Fibroblast of lung (primary cell): ENCODE measurements around the gene CD58. TPM values are rescaled to one million over a fixed set of nuclear protein-coding genes. Genes with fewer than 3 reads are reported as not detected.

Experiments
- DNase-seq, 2 donors: peaks; one replicate each; pipeline versions ENCODE4 v3.0.0 to v3.0.0-alpha.2; 2010; ENCODE audit warnings: low read depth in 2 of 2
- H2AFZ ChIP-seq: 2 replicates; pipeline ENCODE4 v1.5.1; 2012; ENCODE audit warnings: low read length, control low read depth, inconsistent platforms
- H3K27ac ChIP-seq: 2 replicates; pipeline ENCODE4 v1.5.1; 2011; ENCODE audit warnings: low read length, control low read depth; ENCODE audit not compliant: insufficient read depth
- H3K27me3 ChIP-seq: 2 replicates; pipeline ENCODE4 v1.5.1; 2011; ENCODE audit warnings: mild to moderate bottlenecking, low read length; ENCODE audit not compliant: control insufficient read depth, insufficient read depth
- H3K36me3 ChIP-seq: 2 replicates; pipeline ENCODE4 v1.5.1; 2011; ENCODE audit warnings: low read length; ENCODE audit not compliant: control insufficient read depth, insufficient read depth
- H3K4me1 ChIP-seq: 2 replicates; pipeline ENCODE4 v1.5.1; 2011; ENCODE audit warnings: low read length; ENCODE audit not compliant: control insufficient read depth, insufficient read depth; ENCODE audit errors: extremely low read depth
- H3K4me2 ChIP-seq: 2 replicates; pipeline ENCODE4 v1.5.1; 2011; ENCODE audit warnings: low read length, control low read depth; ENCODE audit not compliant: insufficient read depth; ENCODE audit errors: extremely low read depth
- H3K4me3 ChIP-seq, 4 experiments: fragments of 200-600 bp in 1 of 4; sonication (generic) in 1 of 4; replicated peaks in 1 of 4; 2 replicates each; pipeline ENCODE4 v1.5.1; 2011 to 2016; ENCODE audit warnings: low read length in 4 of 4, low read depth in 3 of 4, mild to moderate bottlenecking in 3 of 4, control low read depth in 2 of 4, inconsistent platforms in 1 of 4, mixed read lengths in 1 of 4; ENCODE audit not compliant: insufficient read depth in 1 of 4; ENCODE audit errors: control extremely low read depth in 1 of 4
- H3K79me2 ChIP-seq: 2 replicates; pipeline ENCODE4 v1.5.1; 2012; ENCODE audit warnings: mild to moderate bottlenecking, low read length, inconsistent platforms; ENCODE audit not compliant: control insufficient read depth, insufficient read depth
- H3K9ac ChIP-seq: 2 replicates; pipeline ENCODE4 v1.5.1; 2011; ENCODE audit warnings: mild to moderate bottlenecking, low read length, control low read depth; ENCODE audit not compliant: insufficient read depth
- H3K9me3 ChIP-seq: 2 replicates; pipeline ENCODE4 v1.5.1; 2012; ENCODE audit warnings: low read depth, low read length; ENCODE audit not compliant: control insufficient read depth, insufficient read depth
- H4K20me1 ChIP-seq: 2 replicates; pipeline ENCODE4 v1.5.1; 2011; ENCODE audit warnings: low read length; ENCODE audit not compliant: control insufficient read depth, insufficient read depth; ENCODE audit errors: extremely low read depth
- EZH2 ChIP-seq: IDR thresholded peaks from 2 replicates; pipeline ENCODE4 v1.5.1; 2012; ENCODE audit warnings: low read length, control low read depth, mild to moderate bottlenecking; ENCODE audit errors: missing control alignments
- polyA plus RNA-seq, 2 donors: library from polyadenylated mRNA; depleted of rRNA in 1 of 2; stranded (reverse) in 1 of 2; unstranded in 1 of 2; fragments of >200 nt; gene quantifications; 2 replicates each; pipeline ENCODE4 v1.2.1, GENCODE V29; 2011 to 2012; ENCODE audit warnings: missing spikeins in 1 of 2
- total RNA-seq: library from RNA; depleted of rRNA; stranded (reverse); fragments of >200 nt; gene quantifications from 2 replicates; pipeline ENCODE4 v1.2.1, GENCODE V29; 2014
- TF ChIP-seq, protein P1 (sequence below), 2 donors: IDR thresholded peaks in 1 of 2; conservative IDR thresholded peaks in 1 of 2; 1 replicate in 1 of 2; 2 replicates in 1 of 2; pipeline ENCODE4 v1.5.1; 2011 to 2012; ENCODE audit warnings: low read length in 2 of 2, control low read depth in 1 of 2, inconsistent platforms in 1 of 2, low read depth in 1 of 2, mild to moderate bottlenecking in 1 of 2

The CD58 gene
- total and polyA plus RNA-seq, 2 donors (not counting 1 experiment from before 2014, with no cell fraction given), result 8.4 to 16.3 TPM

DNA sequence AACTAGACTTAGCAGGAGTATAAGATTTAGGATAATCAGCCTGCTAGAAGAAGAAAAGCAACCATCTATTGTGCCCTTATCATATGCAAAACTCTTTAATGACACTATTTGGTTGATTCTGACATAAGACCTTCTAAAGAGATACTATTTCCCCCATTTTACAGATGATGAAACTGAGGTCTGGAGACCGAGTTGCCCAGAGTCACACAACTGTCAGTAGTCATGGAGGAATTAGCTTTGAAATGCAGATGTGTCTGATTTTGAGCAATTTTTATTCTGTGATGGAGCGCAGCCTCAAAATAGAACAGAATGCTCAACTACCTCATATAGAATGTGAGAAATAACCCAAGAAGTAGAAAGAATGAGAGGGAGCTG, 69.0 kb downstream of the CD58 start:
- Histone ChIP-seq H3K9ac (no peak overlapping the region), H3K79me2 (no peaks in the 10 kb centered on the region), H3K36me3 (no peaks in the 10 kb centered on the region), H3K4me3 (no peak overlapping the region), H3K4me2 (no peak overlapping the region), H3K4me1 (peaks cover 2% of the 10 kb centered on the region), H4K20me1 (no peaks in the 10 kb centered on the region), H3K27ac (no peak overlapping the region), H2AFZ (no peak overlapping the region), H3K27me3 (no peaks in the 10 kb centered on the region), H3K9me3 (no peaks in the 10 kb centered on the region)
- no peak for DNase-seq
- TF ChIP-seq, protein P1, sequence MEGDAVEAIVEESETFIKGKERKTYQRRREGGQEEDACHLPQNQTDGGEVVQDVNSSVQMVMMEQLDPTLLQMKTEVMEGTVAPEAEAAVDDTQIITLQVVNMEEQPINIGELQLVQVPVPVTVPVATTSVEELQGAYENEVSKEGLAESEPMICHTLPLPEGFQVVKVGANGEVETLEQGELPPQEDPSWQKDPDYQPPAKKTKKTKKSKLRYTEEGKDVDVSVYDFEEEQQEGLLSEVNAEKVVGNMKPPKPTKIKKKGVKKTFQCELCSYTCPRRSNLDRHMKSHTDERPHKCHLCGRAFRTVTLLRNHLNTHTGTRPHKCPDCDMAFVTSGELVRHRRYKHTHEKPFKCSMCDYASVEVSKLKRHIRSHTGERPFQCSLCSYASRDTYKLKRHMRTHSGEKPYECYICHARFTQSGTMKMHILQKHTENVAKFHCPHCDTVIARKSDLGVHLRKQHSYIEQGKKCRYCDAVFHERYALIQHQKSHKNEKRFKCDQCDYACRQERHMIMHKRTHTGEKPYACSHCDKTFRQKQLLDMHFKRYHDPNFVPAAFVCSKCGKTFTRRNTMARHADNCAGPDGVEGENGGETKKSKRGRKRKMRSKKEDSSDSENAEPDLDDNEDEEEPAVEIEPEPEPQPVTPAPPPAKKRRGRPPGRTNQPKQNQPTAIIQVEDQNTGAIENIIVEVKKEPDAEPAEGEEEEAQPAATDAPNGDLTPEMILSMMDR (conservative IDR thresholded peaks at IDR 0.05 in 1 of 2, IDR thresholded peaks at IDR 0.05 in 1 of 2; ENCODE audit: low read depth in 1 of 2, low read length in 2 of 2), result no peak
- TF ChIP-seq EZH2, result no peak

DNA sequence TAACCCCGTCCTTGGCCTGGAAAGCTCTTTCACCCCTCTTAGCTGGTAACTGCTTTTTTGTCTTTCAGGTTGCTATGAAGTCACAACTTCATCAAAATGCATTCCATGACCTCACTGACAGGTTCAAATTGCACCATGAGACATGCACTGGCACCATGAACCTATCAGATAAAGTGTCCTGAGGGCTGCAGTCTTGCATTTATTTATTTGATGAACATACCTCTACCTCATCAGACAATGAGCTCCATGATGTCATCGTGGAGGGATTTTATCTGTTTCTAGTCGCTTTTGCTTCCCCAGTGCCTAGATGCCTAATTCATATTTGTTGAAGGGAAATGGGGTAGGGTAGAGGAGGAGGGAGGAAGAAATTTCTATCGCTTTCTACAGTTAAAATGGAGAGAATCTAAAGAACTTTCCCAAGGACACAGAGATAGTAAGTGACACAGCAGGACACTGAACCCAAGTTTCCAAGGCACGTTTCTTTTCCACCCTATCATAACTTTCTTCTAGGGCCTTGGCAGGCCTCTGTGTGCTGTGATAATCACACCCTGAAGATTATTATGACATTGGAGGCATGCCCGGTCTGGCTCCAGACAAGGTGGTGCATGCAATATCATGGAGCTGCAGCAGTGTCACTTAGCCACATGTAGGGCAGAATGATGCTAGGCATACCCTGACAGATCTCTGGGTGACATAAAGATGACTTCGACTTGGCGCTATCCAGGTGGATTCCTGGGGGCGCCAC, 69.5 kb downstream of the CD58 start:
- Histone ChIP-seq H3K36me3 (no peaks in the 10 kb centered on the region), H3K9ac (no peak overlapping the region), H2AFZ (no peak overlapping the region), H3K79me2 (no peaks in the 10 kb centered on the region), H3K4me2 (no peak overlapping the region), H4K20me1 (no peaks in the 10 kb centered on the region), H3K27me3 (no peaks in the 10 kb centered on the region), H3K9me3 (no peaks in the 10 kb centered on the region), H3K27ac (no peak overlapping the region), H3K4me1 (peaks cover 2% of the 10 kb centered on the region), H3K4me3 (no peak overlapping the region)
- DNase-seq, result no peak
- TF ChIP-seq EZH2, result no peak
- TF ChIP-seq, protein P1 (conservative IDR thresholded peaks at IDR 0.05 in 1 of 2, IDR thresholded peaks at IDR 0.05 in 1 of 2; ENCODE audit: low read depth in 1 of 2, low read length in 2 of 2), result no peak

DNA sequence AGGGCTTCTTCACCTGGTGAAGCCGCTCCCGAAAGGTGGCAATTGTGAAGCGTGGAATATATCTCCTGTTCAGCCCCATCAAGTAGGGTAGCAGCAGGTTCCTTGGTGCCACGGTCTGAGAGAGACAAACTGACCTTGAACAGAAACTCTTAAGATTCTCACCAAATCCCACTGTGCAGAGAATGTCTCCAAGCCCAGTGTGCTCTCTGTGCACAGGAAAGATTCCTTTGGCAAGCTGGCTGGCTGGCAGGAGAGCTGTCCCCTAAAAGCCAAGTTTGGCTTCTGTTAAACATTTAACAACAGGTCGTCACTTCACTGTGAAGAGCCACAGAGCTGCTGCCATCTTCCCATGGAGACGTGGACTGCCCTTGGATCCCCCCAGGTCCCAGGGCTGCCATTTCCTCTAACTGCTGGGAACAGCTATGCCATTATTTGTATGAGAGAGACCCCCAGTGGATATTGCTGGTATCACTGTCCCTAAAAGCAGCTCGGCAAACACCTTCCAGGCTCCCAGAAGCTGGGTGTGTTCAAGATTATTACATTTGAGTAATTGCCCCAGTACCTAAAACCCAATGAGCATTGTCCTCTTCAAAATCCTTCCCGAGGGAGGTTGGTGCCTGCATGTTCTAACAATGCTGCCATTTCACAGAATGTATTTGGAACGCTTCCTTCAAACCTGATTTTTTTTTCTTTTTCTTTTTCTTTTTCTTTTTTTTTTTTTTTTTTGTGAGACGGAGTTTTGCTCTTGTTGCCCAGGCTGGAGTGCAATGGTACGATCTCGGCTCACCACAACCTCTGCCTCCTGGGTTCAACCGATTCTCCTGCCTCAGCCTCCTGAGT, 71.8 kb downstream of the CD58 start:
- DNase-seq, result peak; percentile 51 to 74
- Histone ChIP-seq H4K20me1 (no peaks in the 10 kb centered on the region), H3K79me2 (no peaks in the 10 kb centered on the region), H2AFZ (peak overlapping the region; percentile 11), H3K36me3 (no peaks in the 10 kb centered on the region), H3K27me3 (no peaks in the 10 kb centered on the region), H3K4me1 (no peaks in the 10 kb centered on the region), H3K9me3 (no peaks in the 10 kb centered on the region), H3K4me3 (no peak overlapping the region), H3K4me2 (no peak overlapping the region), H3K27ac (no peak overlapping the region), H3K9ac (no peak overlapping the region)
- TF ChIP-seq, protein P1 (conservative IDR thresholded peaks at IDR 0.05 in 1 of 2, IDR thresholded peaks at IDR 0.05 in 1 of 2; ENCODE audit: low read depth in 1 of 2, low read length in 2 of 2), result peak; percentile 86 to 92
- TF ChIP-seq EZH2, result no peak
